Measurements from ENCODE around the gene RAB8B.

DNA sequence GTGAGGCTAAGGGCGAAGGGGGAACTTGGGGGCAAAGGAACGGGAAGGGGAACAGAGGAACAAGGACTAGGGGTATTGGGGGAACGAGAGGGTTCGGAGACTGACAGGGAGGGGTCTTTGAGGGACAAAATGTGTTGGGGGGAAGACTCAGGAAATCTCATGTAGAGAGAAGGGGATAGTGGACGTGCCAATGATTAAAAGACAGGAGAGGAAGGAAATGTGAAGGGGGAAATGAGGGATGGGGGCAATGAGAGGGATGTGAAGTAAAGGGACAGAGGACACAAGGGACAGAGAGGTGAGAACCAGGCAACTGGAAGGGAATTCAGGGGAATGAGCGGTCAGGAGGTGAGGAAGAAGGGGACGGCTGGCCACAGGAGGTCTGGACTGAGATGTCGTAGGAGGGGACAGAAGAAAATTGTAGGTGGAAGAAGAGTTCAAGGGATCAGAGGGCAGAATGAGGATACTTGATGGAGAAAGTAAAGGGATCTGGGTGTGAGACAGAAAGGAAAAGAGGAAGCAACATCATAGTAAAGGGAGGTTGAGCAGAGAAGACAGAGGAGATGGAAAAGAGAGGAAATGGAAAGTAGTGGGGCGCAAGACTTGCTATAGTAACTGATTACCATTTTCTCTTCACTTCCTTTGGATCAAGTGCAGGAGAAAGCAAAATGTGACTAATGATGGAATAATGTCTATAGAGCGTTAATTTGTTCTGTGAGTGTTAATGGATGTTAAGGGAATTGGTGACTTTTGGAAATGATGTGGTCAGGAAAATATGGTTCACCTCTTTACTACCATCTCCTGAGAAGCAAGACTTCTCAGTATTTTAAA lies 749 bp downstream of the RAB8B start:
- TF ChIP-seq, protein P1, sequence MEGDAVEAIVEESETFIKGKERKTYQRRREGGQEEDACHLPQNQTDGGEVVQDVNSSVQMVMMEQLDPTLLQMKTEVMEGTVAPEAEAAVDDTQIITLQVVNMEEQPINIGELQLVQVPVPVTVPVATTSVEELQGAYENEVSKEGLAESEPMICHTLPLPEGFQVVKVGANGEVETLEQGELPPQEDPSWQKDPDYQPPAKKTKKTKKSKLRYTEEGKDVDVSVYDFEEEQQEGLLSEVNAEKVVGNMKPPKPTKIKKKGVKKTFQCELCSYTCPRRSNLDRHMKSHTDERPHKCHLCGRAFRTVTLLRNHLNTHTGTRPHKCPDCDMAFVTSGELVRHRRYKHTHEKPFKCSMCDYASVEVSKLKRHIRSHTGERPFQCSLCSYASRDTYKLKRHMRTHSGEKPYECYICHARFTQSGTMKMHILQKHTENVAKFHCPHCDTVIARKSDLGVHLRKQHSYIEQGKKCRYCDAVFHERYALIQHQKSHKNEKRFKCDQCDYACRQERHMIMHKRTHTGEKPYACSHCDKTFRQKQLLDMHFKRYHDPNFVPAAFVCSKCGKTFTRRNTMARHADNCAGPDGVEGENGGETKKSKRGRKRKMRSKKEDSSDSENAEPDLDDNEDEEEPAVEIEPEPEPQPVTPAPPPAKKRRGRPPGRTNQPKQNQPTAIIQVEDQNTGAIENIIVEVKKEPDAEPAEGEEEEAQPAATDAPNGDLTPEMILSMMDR (IDR thresholded peaks at IDR 0.05), result no peak
- no peak for TF ChIP-seq POLR2A (IDR thresholded peaks at IDR 0.05)

Data from lower leg skin (tissue), 3 donors.